ENCODE data around the gene RNF7.

GRCh38 chr3:141726483-141726882 lies 11.6 kb upstream of the RNF7 start:
- TF ChIP-seq CTCF (IDR thresholded peaks at IDR 0.05; ENCODE audit: borderline replicate concordance, extremely low read depth, low read length, poor library complexity, severe bottlenecking) (no peak), EZH2 (IDR thresholded peaks at IDR 0.05; ENCODE audit: borderline replicate concordance, low read depth, low read length, severe bottlenecking) (no peak)
